H7 (cell line): Measurements from ENCODE around the gene PPY. TPM values are rescaled to one million over a fixed set of nuclear protein-coding genes. Genes with fewer than 3 reads are reported as not detected.
A peak's percentile ranks its signal among the peaks of the same experiment; 100 is the strongest.

Experiments used
- DNase-seq: peaks from one replicate; pipeline ENCODE4 v3.0.0; 2012
- H3K27me3 ChIP-seq: 2 replicates; pipeline ENCODE4 v1.6.0; 2011; ENCODE audit warnings: mild to moderate bottlenecking, low read length; ENCODE audit not compliant: control insufficient read depth, insufficient read depth
- H3K36me3 ChIP-seq: replicated peaks from 2 replicates; pipeline ENCODE4 v1.5.1; 2011; ENCODE audit warnings: low read length; ENCODE audit not compliant: control insufficient read depth, insufficient read depth
- H3K4me3 ChIP-seq: 2 replicates; pipeline ENCODE4 v1.5.1; 2011; ENCODE audit warnings: low read depth, mild to moderate bottlenecking, control low read depth, low read length, moderate library complexity; ENCODE audit not compliant: insufficient read depth
- total RNA-seq: library from RNA; depleted of rRNA; stranded (reverse); fragments of >200 nt; shearing (Covaris generic); gene quantifications from 2 replicates; pipeline ENCODE4 v1.2.3, GENCODE V29; 2014; rRNA removed

Gene PPY, protein sequence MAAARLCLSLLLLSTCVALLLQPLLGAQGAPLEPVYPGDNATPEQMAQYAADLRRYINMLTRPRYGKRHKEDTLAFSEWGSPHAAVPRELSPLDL
- not detected in 2 replicates for total RNA-seq

DNA sequence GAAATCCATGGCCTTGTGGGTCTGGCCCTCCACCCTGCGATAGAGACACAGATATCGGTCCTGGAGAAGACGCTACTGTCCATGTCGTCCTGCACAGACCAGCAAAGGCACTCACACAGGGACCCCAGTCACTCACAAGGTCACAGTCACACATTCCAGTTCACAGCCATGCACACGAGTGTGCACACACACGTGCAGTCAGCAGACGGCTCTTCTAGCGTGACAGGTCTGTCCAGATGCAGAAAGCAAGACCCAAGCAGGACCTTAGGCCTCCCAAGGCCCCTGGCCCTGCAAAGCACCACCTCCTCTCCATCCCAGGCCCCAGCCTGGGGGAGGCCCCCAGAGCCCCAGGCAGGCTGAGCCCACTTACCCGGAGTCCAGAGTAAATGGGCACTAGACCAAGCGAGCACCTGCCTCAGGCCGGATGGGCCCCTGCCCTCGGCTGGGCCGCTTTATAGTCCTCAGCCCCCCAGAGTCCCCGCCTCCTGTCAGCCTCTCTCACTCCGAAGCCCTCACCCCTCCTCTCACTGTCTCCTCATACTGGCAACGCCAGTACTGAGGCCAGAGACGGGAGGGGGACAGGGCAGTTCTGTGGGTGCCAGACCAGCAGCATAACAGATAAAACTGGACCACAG is at the start of gene PPY:
Gene PPY, minus strand, starts transcription at position 426 of the 635 bp plus-strand sequence. CDS start 822 bp downstream, outside the sequence.
- no peaks in the 10 kb centered on the region for H3K36me3 ChIP-seq
- H3K27me3 ChIP-seq, result peaks cover 20% of the 10 kb centered on the region
- H3K4me3 ChIP-seq, result no peak within 1 kb of the TSS
- DNase-seq, result no peak

DNA sequence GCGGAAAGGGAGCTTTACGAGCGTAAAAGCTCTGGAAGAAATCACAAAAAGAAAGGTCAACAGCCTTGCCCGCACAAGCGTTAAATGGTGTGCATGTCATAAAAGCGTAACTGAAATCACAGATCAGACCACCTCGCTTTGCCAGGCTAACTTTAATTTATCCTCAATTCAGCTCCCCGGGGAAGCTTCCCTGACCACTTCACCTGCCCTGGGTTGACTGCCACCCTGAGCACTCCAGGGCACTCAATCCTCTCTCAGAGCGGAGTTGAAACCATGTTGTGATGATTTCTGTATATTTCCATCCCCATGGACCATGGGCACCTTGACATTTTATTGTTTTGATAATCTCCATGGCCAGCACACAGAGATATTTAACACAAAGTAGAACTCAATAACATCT is 46.0 kb upstream of the PPY start:
- Histone ChIP-seq H3K4me3 (no peak overlapping the region), H3K36me3 (no peaks in the 10 kb centered on the region), H3K27me3 (peaks cover 10% of the 10 kb centered on the region)
- no peak for DNase-seq

DNA sequence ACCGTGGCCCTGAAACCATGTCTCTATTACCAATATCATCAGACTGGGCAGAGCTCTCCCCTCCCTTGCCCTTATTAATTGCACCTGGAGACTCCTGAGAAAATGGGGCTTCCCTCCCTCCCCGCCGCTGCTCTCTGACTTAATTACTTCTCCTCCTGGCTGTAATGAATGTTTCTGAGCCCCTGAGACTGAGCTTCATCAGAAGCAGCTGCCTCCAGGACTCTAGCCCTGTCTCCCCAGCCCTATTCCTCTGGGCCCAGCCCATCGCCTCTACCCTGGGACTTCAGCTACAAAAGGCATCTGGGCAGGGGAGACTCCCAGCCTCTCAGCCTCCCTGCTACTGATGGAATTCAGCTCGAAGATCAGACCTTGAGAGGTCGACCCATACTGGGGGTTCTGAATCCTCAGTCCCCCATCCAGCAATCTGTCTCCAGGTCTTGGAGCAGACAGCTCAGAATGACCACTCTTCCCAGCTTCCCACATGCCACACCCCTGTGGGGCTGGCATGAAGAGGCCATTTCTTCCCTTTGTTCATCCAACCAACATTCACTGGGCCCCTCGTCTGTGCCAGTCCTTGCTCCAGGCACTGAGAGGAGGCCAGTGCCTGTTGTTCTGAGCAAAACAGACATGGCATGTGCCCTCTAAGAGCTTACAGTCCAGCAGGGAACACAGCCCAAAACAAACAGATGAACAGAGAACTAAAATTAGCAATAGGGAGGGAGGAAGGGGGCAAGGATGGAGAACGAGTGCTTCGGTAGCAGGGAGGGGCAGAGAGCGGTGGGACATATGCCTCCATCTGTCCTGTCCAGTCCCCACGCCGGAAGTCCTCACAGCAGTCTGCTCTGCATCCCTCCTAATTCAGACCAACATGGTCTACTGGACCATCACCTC is 45.1 kb upstream of the PPY start:
- DNase-seq, result peak; percentile 18
- peaks cover 16% of the 10 kb centered on the region for H3K27me3 ChIP-seq
- no peak overlapping the region for H3K4me3 ChIP-seq
- H3K36me3 ChIP-seq, result no peaks in the 10 kb centered on the region

DNA sequence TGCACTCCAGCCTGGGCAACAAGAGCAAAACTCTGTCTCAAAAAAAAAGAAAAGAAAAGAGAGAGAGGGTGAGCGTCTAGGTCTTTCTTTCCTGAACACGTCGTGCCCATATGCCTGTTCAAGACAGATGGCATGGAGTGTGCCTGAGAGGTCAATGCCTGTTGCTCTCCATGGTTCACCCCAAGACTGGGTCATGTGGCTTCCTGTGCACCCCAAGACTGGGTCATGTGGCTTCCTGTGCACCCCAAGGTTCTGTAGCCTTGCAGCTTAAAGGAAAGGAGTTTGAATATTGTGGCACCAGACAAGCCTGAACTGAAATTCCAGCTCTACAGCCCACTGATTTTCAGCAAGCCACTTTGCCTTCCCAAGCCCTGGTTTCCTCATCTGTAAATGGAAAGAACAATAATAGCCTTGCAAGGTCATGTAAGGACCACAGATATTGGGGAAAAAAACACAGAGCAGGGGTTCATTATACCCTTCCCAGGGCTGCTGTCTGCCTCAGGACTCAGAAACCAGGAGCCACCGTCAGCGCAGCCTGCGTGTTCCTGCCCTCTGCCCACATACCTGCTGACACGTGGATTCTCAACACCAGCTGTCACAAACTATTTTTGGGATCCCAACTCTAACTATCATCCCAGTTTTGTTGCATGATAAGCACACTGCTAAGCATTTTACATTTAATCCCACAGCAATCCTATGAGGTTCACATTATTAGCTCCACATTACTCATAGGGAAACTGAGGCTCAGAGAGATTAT is 44.1 kb upstream of the PPY start:
- Histone ChIP-seq H3K27me3 (peaks cover 20% of the 10 kb centered on the region), H3K4me3 (no peak overlapping the region), H3K36me3 (no peaks in the 10 kb centered on the region)
- peak; percentile 6 for DNase-seq

DNA sequence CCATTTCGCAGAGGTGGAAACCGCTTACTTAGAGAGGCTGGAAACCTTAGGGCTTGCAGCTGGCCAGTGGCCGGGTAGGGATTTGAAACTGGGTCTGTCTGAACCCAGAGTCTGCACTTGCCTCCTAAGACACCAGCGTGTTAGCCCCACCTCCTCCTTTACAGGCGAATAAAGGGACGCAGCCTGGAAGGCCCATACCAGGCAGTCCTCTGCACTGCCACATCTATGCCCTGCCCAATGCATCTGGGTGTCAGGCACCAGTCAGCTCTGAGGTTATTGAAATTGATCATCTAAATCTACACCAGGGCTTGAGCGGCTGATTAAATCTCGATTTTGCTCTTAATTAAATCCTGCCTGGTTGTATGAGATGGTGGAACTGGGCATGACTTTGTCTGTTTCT is 42.2 kb upstream of the PPY start:
- peak; percentile 59 for DNase-seq
- peak overlapping the region; percentile 66; the same call in 1 of the 2 replicates for H3K4me3 ChIP-seq
- no peaks in the 10 kb centered on the region for H3K36me3 ChIP-seq
- H3K27me3 ChIP-seq, result peaks cover 20% of the 10 kb centered on the region

DNA sequence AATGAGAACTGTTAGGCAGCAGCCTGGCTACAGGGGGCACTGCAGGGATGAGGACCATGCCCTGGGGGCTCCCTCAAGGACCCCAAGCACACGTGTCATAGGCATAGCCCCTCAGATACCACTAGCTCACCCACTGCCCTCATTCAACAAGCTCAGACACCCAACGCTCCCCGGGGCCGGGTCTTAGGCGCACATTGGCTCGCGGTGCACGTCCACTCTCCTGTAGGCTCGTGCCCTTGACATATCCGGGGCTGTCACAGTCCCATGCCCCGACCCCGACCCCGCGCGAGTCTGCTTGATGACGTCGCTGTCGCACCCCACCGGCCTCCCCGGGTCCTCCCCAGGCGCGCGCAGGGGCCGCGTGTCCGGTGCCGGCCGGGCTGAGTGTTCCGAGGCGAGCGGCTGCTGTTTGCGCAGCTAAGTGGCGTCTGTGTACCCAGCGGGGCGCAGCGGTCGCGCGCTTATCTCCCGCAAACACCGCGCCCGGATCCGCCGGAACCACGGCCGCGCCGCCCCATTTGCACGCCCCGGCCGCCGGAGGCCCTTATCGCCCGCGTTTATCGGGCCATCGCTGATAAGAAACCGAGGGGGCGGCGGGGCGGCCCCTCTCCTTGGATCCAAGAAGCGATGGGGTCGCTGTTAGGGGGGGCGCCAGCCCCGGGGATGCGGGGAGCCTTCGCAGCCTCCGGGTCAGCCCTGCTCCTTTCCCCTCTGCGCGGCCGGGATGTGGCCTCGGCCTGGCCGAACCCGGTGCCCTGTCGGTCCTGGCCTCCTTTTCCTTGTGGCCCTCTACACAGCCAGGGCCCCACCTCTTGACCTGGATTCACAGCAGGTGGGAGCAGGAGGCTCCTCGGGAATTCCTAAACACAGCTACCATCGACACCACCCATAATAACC is 41.5 kb upstream of the PPY start:
- DNase-seq, result peak; percentile 81
- Histone ChIP-seq H3K36me3 (no peaks in the 10 kb centered on the region), H3K4me3 (peak overlapping the region; percentile 66), H3K27me3 (peaks cover 20% of the 10 kb centered on the region)

DNA sequence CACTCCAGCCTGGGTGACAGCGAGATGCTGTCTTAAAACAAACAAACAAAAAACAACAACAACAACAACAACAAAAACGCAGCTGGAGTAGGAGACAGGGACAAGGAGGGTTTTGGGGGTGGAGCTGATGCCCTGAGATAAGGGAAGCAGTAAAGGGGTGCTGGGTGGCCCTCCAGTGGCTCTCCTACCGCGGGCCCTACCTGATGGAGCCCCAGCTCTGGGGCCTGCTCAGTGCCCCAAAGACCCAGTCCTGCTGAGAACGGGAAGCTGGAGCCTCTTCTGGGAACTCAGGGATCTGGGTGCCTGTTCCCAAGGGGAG is 40.9 kb upstream of the PPY start:
- Histone ChIP-seq H3K36me3 (no peaks in the 10 kb centered on the region), H3K4me3 (peak overlapping the region; percentile 66), H3K27me3 (peaks cover 20% of the 10 kb centered on the region)
- no peak for DNase-seq

DNA sequence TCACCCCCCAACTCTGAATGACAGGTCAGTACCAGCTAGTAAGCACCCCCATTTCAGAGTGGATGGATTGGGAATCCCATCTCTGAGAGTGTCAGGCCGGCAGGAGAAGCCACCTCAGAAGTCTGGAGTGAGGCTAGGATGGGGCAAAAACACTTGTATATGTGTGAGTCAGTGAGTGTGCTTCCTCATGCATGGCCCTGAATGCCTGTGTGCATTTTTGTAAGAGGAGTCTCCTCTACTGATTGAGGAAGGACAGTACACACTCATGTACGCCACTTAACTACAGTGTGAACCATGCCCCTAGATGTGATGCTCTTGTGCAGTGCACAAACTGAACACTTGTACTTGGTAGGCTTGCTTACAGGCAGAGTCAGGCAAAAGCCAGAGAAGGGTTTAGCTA is 39.9 kb upstream of the PPY start:
- Histone ChIP-seq H3K4me3 (no peak overlapping the region), H3K36me3 (no peaks in the 10 kb centered on the region), H3K27me3 (peaks cover 20% of the 10 kb centered on the region)
- DNase-seq, result no peak

DNA sequence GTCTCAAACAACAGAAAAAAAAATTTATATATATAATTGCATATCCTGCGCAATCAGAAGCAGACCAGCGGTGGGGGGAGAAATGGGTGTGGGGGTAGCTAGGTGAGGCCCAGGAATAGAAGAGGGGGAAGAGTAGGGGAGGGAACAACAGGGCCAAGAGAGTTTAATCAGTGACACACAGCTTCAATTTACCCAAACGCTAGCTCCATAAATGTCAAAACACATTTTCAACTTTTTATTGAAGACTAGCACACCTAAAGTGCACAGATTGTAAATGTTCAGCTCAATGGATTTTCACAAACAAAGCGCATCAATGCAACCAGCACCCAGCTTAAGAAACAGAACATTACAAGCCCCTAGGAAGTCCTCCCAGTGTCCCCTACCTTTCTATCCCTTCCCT is 37.4 kb upstream of the PPY start:
- Histone ChIP-seq H3K27me3 (peaks cover 20% of the 10 kb centered on the region), H3K4me3 (no peak overlapping the region), H3K36me3 (no peaks in the 10 kb centered on the region)
- no peak for DNase-seq

DNA sequence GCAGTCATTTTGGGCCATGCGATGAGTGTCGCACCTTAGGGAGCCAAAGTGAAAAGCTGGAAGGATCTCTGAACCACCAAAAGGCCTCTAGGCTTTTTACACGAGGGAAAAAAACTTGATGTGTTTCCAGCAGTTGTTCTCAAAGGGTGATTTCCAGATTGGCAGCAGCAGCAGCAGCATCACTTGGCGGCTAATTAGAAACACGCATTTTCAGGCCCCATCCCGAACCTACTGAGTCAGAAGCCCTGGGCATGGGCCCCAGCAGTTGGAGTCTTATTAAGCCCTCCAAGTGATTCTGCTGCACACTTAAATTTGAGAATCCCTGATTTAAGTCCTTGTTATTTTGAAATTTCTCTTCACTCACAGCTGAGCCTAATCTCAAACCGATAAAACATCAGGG is 36.7 kb upstream of the PPY start:
- Histone ChIP-seq H3K36me3 (no peaks in the 10 kb centered on the region), H3K27me3 (peaks cover 17% of the 10 kb centered on the region), H3K4me3 (no peak overlapping the region)
- DNase-seq, result no peak

DNA sequence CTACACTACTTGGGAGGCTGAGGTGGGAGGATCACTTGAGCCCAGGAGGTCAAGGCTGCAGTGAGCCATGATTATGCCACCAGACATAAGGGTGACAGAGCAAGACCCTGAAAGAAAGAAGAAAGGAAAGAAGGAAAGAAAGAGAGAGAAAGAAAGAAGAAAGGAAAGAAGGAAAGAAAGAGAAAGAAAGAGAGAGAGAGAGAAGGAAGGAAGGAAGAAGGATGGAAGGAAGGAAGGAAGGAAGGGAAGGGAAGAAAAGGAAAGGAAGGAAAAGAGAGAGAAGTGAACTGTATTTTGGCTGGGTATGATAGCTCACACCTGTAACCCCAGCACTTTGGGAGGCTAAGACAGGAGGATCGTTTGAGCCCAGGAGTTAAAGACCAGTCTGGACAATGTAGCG is 35.8 kb upstream of the PPY start:
- H3K4me3 ChIP-seq, result no peak overlapping the region
- DNase-seq, result no peak
- H3K36me3 ChIP-seq, result no peaks in the 10 kb centered on the region
- peaks cover 8% of the 10 kb centered on the region for H3K27me3 ChIP-seq

DNA sequence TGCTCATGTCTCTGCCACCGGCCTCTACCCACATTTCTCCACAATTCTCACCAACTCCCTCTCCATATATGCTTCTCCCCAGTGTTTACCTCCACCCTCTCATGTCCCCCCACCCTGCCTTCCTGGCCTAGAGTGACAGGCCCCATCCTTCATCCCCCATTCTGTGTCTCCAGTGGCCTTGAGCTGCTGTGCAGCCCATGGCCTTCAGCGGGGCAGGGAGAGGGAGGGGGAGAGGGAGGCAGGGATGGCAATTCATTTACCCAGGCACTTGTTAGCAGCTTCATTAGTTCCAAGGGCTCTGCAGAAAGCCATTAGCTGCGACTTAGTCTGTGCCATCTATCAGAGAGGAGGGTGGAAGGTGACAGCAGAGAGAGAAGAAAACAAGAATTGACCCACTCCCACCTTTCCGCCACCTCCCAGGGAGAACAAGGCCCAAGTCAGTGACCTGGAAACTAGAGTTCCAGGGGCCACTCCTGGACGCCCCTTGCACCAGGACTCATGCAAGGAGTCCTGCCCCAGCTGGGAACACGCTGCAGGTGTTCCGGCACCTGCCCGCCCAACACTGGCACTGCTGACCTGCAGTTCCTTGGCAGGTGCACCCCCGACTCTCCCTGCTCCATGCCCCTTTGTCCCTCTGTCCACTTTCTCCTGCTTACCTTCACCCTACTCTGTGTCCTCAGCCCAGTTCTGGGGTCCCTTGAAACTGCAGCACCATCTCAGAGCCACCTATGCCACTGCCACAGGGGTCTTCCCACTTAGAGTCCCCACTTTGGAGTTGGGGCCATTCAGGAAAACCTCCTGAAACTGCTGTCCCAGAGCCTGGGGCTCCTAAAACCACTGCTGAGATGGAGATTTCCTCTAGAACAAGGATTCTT is 34.9 kb upstream of the PPY start:
- Histone ChIP-seq H3K4me3 (no peak overlapping the region), H3K36me3 (no peaks in the 10 kb centered on the region), H3K27me3 (peaks cover 2% of the 10 kb centered on the region)
- peak; percentile 8 for DNase-seq

DNA sequence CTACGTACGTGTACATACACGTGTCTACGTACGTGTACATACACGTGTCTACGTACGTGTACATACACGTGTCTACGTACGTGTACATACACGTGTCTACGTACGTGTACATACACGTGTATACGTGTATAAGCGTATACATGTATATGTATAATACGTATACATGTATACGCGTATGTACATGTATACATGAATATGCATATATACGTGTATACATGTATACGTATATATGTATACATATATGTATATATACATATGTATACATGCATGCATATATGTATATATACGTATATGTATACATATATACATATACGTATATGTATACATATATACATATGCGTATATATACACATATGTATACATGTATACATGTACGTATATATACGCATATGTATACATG is 33.6 kb upstream of the PPY start:
- Histone ChIP-seq H3K27me3 (no peaks in the 10 kb centered on the region; the same call in 1 of the 2 replicates), H3K4me3 (no peak overlapping the region), H3K36me3 (no peaks in the 10 kb centered on the region)
- no peak for DNase-seq
